ENCODE data around the gene OCEL1. TPM values are rescaled to one million over a fixed set of nuclear protein-coding genes. Genes with fewer than 3 reads are reported as not detected.

OCEL1 gene
- total RNA-seq, 2 experiments from 2014 or later = 17.6 to 17.9 TPM

DNA sequence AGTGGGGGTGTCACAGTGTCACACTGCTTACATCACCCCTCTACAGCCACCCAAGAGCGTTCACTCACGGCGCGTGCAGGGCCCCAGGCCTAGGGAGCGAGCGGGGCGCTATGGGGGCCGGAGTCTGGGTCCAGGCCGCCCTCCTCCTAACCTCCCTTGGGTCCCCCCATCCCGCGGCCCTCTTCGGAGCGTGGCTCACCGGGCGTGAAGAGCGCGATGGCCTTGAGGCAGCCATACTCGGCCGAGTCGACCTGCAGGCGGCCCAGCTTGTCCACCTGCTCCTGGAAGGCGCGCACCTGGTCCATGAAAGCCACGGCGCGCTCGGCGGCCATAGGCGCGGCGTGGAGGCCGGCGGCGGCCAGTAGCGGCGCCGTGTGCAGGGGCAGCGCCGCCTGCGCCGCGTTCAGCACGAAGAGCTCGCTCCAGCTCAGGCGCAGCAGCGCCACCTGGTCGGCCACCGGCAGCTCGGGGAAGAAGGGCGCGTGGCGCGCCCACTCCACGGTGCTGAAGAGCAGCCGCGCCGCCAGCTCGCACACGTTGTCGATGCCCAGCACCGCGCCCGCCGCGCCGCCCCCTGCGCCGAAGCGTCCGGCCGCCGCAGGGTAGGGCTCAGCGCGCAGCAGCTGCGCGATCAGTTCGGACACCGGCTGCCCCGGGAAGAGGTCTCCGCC is 9.4 kb downstream of the OCEL1 start:
- CTCF ChIA-PET = interaction anchor here (0.6 to 2.4 kb wide), 17 partner anchors 8 to 167 kb away, joined by 3 to 22 read pairs (median 6); partner anchors contain the start of genes BABAM1, OCEL1 and USE1
- Mint-ChIP-seq H3K27ac (peak overlapping the region; percentile 79), H3K4me3 (peak overlapping the region; percentile 84), H3K4me1 (ENCODE audit: low read depth) (peaks cover 10% of the 10 kb centered on the region), H3K9me3 (no peaks in the 10 kb centered on the region), H3K27me3 (no peaks in the 10 kb centered on the region), H3K36me3 (no peaks in the 10 kb centered on the region)
- POLR2A ChIA-PET = interaction anchor here (0.6 to 3.5 kb wide), 9 partner anchors 9 to 517 kb away, joined by 3 to 26 read pairs (median 4); partner anchors contain the start of genes BABAM1, HAUS8, OCEL1 and USE1
- intact Hi-C loops (cut with micrococcal nuclease) = loop anchor here (2.0 kb wide), 1 partner anchor 161 kb away; the partner anchor contains the start of genes HAUS8 and MYO9B
- DNase-seq = peak; percentile 82

- intact Hi-C loops (cut with micrococcal nuclease) = loop anchor here (2.0 kb wide), 1 partner anchor 161 kb away; the partner anchor contains the start of genes HAUS8 and MYO9B
- peaks cover 10% of the 10 kb centered on the region for H3K4me1 Mint-ChIP-seq (ENCODE audit: low read depth)
- ChIA-PET CTCF (interaction anchor here (0.6 to 2.4 kb wide), 14 partner anchors 10 to 167 kb away, joined by 3 to 22 read pairs (median 6); partner anchors contain the start of genes BABAM1, OCEL1 and USE1), POLR2A (interaction anchor here (0.6 to 3.5 kb wide), 7 partner anchors 10 to 518 kb away, joined by 3 to 26 read pairs (median 4); partner anchors contain the start of genes BABAM1, HAUS8, OCEL1 and USE1)
- peak overlapping the region; percentile 84 for H3K4me3 Mint-ChIP-seq
- H3K9me3 Mint-ChIP-seq = no peaks in the 10 kb centered on the region
- DNase-seq = peak; percentile 55
- no peak overlapping the region for H3K27ac Mint-ChIP-seq
- H3K36me3 Mint-ChIP-seq = no peaks in the 10 kb centered on the region
- no peaks in the 10 kb centered on the region for H3K27me3 Mint-ChIP-seq
Measured at GRCh38 chr19:17235971-17236777, 10.1 kb downstream of the OCEL1 start.

GRCh38 chr19:17236811-17237543 is 11.0 kb downstream of the OCEL1 start:
- DNase-seq = no peak
- intact Hi-C loops (cut with micrococcal nuclease) = no loop called here
- Mint-ChIP-seq H3K36me3 (no peaks in the 10 kb centered on the region), H3K4me3 (no peak overlapping the region), H3K9me3 (no peaks in the 10 kb centered on the region), H3K27ac (no peak overlapping the region), H3K27me3 (no peaks in the 10 kb centered on the region), H3K4me1 (ENCODE audit: low read depth) (peaks cover 10% of the 10 kb centered on the region)
- ChIA-PET CTCF (interaction anchor here (0.6 kb wide), 1 partner anchor 428 kb away, joined by 4 read pairs; no protein-coding TSS in a partner anchor), POLR2A (interaction anchor here (3.5 kb wide), 1 partner anchor 10 kb away, joined by 26 read pairs; the partner anchor contains the start of gene OCEL1)

DNA sequence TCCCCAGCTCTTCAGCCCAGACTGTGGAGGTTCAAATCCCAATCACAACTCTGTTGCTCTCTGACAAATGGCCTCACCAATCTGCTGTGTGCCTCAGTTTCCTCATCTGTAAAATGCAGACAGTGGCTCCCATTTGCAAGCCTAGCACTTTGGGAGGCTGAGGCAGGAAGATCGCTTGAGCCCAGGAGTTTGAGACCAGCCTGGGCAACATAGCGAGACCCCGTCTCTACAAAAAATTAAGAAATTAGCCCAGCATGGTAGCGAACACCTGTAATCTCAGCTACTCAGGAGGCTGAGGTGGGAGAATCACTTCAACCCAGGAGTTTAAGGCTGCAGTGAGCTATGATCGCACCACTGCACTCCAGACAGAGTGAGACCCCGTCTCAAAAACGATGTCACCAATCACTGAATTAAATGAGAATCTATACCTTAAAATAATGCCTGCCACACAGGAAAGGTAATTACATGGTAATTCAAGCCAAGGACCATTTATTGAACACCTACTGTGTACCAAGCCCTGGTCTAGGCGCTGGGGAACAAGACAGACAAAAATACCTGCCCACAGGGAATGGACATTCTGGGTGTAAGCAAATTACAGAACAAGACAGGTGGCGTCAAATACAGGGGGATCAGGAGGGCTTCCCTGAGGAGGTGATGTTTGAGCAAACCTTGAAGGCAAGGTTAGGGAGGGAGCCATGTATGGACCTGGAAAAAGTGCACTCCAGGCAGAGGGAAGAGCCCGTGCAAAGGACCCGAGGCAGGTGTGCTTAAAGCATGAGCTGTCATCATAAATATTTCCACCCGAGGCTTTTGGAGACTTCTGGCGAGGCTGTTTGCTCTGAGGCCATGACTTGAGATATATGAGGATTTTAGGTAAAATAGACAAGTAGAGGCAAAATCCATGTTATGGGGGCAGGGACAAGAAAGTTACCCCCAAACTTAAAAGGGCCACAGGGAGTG is 12.0 kb downstream of the OCEL1 start:
- H3K36me3 Mint-ChIP-seq = no peaks in the 10 kb centered on the region
- CTCF ChIA-PET = interaction anchor here (0.6 kb wide), 1 partner anchor 429 kb away, joined by 4 read pairs; no protein-coding TSS in a partner anchor
- peaks cover 10% of the 10 kb centered on the region for H3K4me1 Mint-ChIP-seq (ENCODE audit: low read depth)
- H3K9me3 Mint-ChIP-seq = no peaks in the 10 kb centered on the region
- POLR2A ChIA-PET = interaction anchor here (3.5 kb wide), 1 partner anchor 11 kb away, joined by 26 read pairs; the partner anchor contains the start of gene OCEL1
- no peaks in the 10 kb centered on the region for H3K27me3 Mint-ChIP-seq
- no peak overlapping the region for H3K27ac Mint-ChIP-seq
- DNase-seq = no peak
- intact Hi-C loops (cut with micrococcal nuclease) = no loop called here
- no peak overlapping the region for H3K4me3 Mint-ChIP-seq

GRCh38 chr19:17240062-17240752 is 14.2 kb downstream of the OCEL1 start:
- POLR2A ChIA-PET = interaction anchor here (0.6 kb wide), 1 partner anchor 13 kb away, joined by 3 read pairs; no protein-coding TSS in a partner anchor
- intact Hi-C loops (cut with micrococcal nuclease) = no loop called here
- Mint-ChIP-seq H3K27ac (no peak overlapping the region), H3K4me3 (no peak overlapping the region), H3K36me3 (no peaks in the 10 kb centered on the region), H3K9me3 (no peaks in the 10 kb centered on the region), H3K4me1 (ENCODE audit: low read depth) (peaks cover 2% of the 10 kb centered on the region), H3K27me3 (no peaks in the 10 kb centered on the region)
- no peak for DNase-seq
- CTCF ChIA-PET = interaction anchor here (0.8 to 2.2 kb wide), 2 partner anchors 15 to 20 kb away, joined by 3 to 6 read pairs; no protein-coding TSS in a partner anchor

DNA sequence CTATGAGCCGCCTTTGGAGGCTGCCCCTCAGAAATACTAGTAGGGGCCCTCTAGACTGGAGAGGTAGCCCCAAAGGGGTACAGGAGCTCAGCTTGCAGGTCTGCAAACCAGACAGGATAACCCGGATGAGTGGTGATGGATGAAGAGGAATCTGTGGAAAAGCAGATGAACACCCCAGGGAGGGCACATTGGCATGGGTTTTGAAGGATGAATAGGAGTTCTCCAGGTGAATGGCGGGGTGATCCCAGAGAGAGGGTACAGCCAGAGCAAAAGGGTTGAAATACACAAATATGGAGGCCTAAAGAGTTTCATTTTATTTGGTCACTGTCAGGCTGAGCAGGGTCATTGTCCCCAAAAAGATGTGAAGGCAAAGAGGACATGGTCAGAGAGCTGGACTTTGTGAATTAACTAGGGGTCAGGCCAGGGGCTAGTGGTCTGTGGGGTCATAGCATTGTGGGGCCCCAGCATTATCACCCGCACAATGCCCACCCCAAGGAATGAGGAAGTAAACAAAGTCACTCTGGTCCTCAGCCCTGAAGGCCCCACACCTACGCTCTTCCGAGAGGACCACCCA is 14.9 kb downstream of the OCEL1 start:
- Mint-ChIP-seq H3K4me1 (ENCODE audit: low read depth) (peaks cover 2% of the 10 kb centered on the region), H3K36me3 (no peaks in the 10 kb centered on the region), H3K9me3 (no peaks in the 10 kb centered on the region), H3K27me3 (no peaks in the 10 kb centered on the region), H3K27ac (peak overlapping the region; percentile 24), H3K4me3 (no peak overlapping the region)
- no peak for DNase-seq
- ChIA-PET POLR2A (interaction anchor here (0.6 kb wide), 1 partner anchor 13 kb away, joined by 3 read pairs; no protein-coding TSS in a partner anchor), CTCF (interaction anchor here (0.8 to 2.2 kb wide), 3 partner anchors 14 to 41 kb away, joined by 3 to 6 read pairs (median 3); no protein-coding TSS in a partner anchor)
- intact Hi-C loops (cut with micrococcal nuclease) = no loop called here

- Mint-ChIP-seq H3K27ac (no peak overlapping the region), H3K4me1 (ENCODE audit: low read depth) (peaks cover 9% of the 10 kb centered on the region), H3K36me3 (no peaks in the 10 kb centered on the region), H3K9me3 (no peaks in the 10 kb centered on the region), H3K27me3 (no peaks in the 10 kb centered on the region), H3K4me3 (no peak overlapping the region)
- intact Hi-C loops (cut with micrococcal nuclease) = no loop called here
- DNase-seq = no peak
- POLR2A ChIA-PET = interaction anchor here (0.8 kb wide), 1 partner anchor 18 kb away, joined by 3 read pairs; no protein-coding TSS in a partner anchor
- CTCF ChIA-PET = interaction anchor here (0.6 to 1.9 kb wide), 5 partner anchors 8 to 73 kb away, joined by 3 to 5 read pairs (median 4); partner anchors contain the start of genes BABAM1 and OCEL1
Measured at GRCh38 chr19:17242431-17243208, 16.6 kb downstream of the OCEL1 start.

- no peaks in the 10 kb centered on the region for H3K27me3 Mint-ChIP-seq
- ChIA-PET POLR2A (no interaction called here), CTCF (interaction anchor here (1.0 to 1.9 kb wide), 4 partner anchors 9 to 24 kb away, joined by 3 to 5 read pairs (median 4); partner anchors contain the start of genes BABAM1 and OCEL1)
- peak overlapping the region; percentile 23 for H3K4me3 Mint-ChIP-seq
- H3K27ac Mint-ChIP-seq = no peak overlapping the region
- no peak for DNase-seq
- no peaks in the 10 kb centered on the region for H3K36me3 Mint-ChIP-seq
- no peaks in the 10 kb centered on the region for H3K9me3 Mint-ChIP-seq
- H3K4me1 Mint-ChIP-seq (ENCODE audit: low read depth) = peaks cover 9% of the 10 kb centered on the region
- intact Hi-C loops (cut with micrococcal nuclease) = no loop called here
Measured at GRCh38 chr19:17243211-17243829, 17.3 kb downstream of the OCEL1 start.
